ENCODE data around the gene RPL7L1.

GRCh38 chr6:42864602-42865001, 14.8 kb upstream of the RPL7L1 start:
- TF ChIP-seq CTCF (conservative IDR thresholded peaks at IDR 0.05 in 1 of 2, IDR thresholded peaks at IDR 0.05 in 1 of 2; ENCODE audit: extremely low read depth in 1 of 2, insufficient read depth in 1 of 2, low read depth in 1 of 2, low read length in 2 of 2), result no peak
- TF ChIP-seq EZH2 (IDR thresholded peaks at IDR 0.05; ENCODE audit: borderline replicate concordance, low read length), result no peak

Data from mammary epithelial cell (primary cell).